ENCODE measurements around the gene IFNGR2. TPM values are rescaled to one million over a fixed set of nuclear protein-coding genes. Genes with fewer than 3 reads are reported as not detected.

IFNGR2 gene
- total and polyA plus RNA-seq, 2 of the 8 experiments (the other 6 are each of a cell fraction or from before 2014, with no cell fraction given): 36.0 to 46.4 TPM

DNA sequence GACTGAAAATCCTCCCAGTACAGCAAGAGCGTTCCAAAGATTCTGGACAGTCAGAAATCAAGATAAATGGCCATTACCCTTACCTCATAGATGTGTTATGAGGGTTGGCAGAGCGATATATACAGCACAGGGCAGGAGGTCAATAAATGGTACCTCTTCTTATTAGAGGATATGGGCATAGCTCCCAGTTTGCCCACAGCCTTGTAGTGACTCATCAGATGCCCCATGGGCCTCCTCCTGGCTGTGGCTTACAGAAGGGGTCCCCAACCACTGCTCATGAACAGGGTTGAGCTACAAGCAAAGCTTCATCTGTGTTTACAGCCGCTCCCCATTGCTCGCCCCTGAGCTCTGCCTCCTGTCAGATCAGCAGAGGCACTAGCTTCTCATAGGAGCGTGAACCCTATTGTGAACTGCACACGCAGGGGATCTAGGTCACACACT lies 7.3 kb upstream of the IFNGR2 start:
- TF ChIP-seq SP1 (IDR thresholded peaks at IDR 0.05; ENCODE audit: low read depth, low read length) (no peak), POU5F1 (IDR thresholded peaks at IDR 0.05; ENCODE audit: low read depth, low read length) (no peak)
- Histone ChIP-seq H2BK12ac (ENCODE audit: low read depth, low read length) (no peak overlapping the region), H3K36me3 (ENCODE audit: control insufficient read depth in 2 of 4, insufficient read depth in 4 of 4, low read length in 3 of 4) (no peaks in the 10 kb centered on the region), H2AK5ac (ENCODE audit: low read depth, low read length) (no peak overlapping the region), H3K18ac (ENCODE audit: extremely low read depth, low read length) (no peak overlapping the region), H2BK15ac (ENCODE audit: low read length) (no peak overlapping the region), H3K4me1 (replicated peaks in 1 of 4; ENCODE audit: control insufficient read depth in 3 of 4, insufficient read depth in 4 of 4, low read length in 3 of 4) (0 out of 7 replicates have a peak, but pooled peaks cover 0 to 2% (median 0%) of the 10 kb centered on the region in 4 experiments), H3K27ac (ENCODE audit: low read depth, low read length) (no peak overlapping the region), H3K79me2 (ENCODE audit: control insufficient read depth in 1 of 2, insufficient read depth in 2 of 2, low read length in 2 of 2) (no peaks in the 10 kb centered on the region), H3K79me1 (ENCODE audit: low read depth, low read length) (no peaks in the 10 kb centered on the region), H3K14ac (ENCODE audit: insufficient read length) (no peak overlapping the region), H3K23ac (ENCODE audit: insufficient read length) (no peak overlapping the region), H3K9me3 (ENCODE audit: insufficient read depth in 2 of 2, low read depth in 1 of 2, low read length in 1 of 2) (no peaks in the 10 kb centered on the region; a peak in 1 of 4 replicates), H3K9ac (replicated peaks in 1 of 4; ENCODE audit: extremely low read depth in 1 of 4, low read depth in 3 of 4, low read length in 3 of 4) (no peak overlapping the region), H4K20me1 (replicated peaks in 1 of 2; ENCODE audit: control insufficient read depth in 1 of 2, insufficient read depth in 2 of 2, low read length in 2 of 2) (no peaks in the 10 kb centered on the region), H2AFZ (ENCODE audit: low read length) (no peak overlapping the region), H4K8ac (ENCODE audit: extremely low read depth, insufficient read depth, low read length) (no peak overlapping the region), H3K23me2 (ENCODE audit: low read depth, low read length) (no peaks in the 10 kb centered on the region; the same call in 1 of the 2 replicates), H2BK20ac (ENCODE audit: low read length) (no peak overlapping the region), H3K56ac (replicated peaks; ENCODE audit: insufficient read length, low read depth, low read length) (no peak overlapping the region), H2BK5ac (ENCODE audit: low read depth, low read length) (no peak overlapping the region), H3K27me3 (replicated peaks in 1 of 4; ENCODE audit: control insufficient read depth in 3 of 4, extremely low read depth in 1 of 4, insufficient read depth in 3 of 4, low read length in 3 of 4) (no peaks in the 10 kb centered on the region; a peak in 1 of 7 replicates), H3K4me2 (ENCODE audit: insufficient read depth in 1 of 2, low read depth in 2 of 2, low read length in 2 of 2) (no peak overlapping the region), H2BK120ac (replicated peaks; ENCODE audit: low read depth, low read length) (no peak overlapping the region), H3K4me3 (ENCODE audit: extremely low read depth in 1 of 4, insufficient read depth in 2 of 4, low read depth in 3 of 4, low read length in 4 of 4) (no peak overlapping the region), H4K5ac (ENCODE audit: insufficient read length, low read depth, low read length) (no peak overlapping the region), H3K4ac (replicated peaks; ENCODE audit: insufficient read length, low read depth, low read length) (no peak overlapping the region), H4K91ac (replicated peaks; ENCODE audit: insufficient read length, low read length) (no peak overlapping the region)
- no peak for DNase-seq (ENCODE audit: low read depth in 1 of 2, low spot score in 2 of 2)
- ChIA-PET CTCF (ENCODE audit: partially characterized antibody) (interaction anchor here (0.9 to 5.1 kb wide), 6 partner anchors 8 to 595 kb away, joined by 3 to 28 read pairs (median 4); no protein-coding TSS in a partner anchor), POLR2A (ENCODE audit: partially characterized antibody) (interaction anchor here (0.6 to 1.7 kb wide), 2 partner anchors 34 to 287 kb away, joined by 3 to 6 read pairs; no protein-coding TSS in a partner anchor)
- no peak for FAIRE-seq
- 93% methylated on average over 6 of the region's 6 CpGs; no CpG with 5 or more reads in 1 of the 2 experiments for WGBS, 2 experiments (ENCODE audit: extremely low coverage in 1 of 2, insufficient coverage in 1 of 2, insufficient read length in 1 of 2, insufficient replicate concordance in 2 of 2, low coverage in 1 of 2, low lambda C conversion rate in 2 of 2, missing lambda C conversion rate in 1 of 2)
